Measurements from ENCODE around the gene UBE2QL1.

GRCh38 chr5:6486074-6486473, 37.4 kb downstream of the UBE2QL1 start:
- no peak for TF ChIP-seq CTCF (IDR thresholded peaks at IDR 0.05)
- TF ChIP-seq POLR2A (IDR thresholded peaks at IDR 0.05), result no peak
